GM23338 (cell line): ENCODE measurements around the gene HLA-DPA1.

Experiments
- EZH2phosphoT487 ChIP-seq: fragments of 200-600 bp; sonication (generic); IDR thresholded peaks from one replicate; pipeline ENCODE4 v1.8.1; 2018; ENCODE audit warnings: antibody characterized with exemption; ENCODE audit not compliant: unreplicated experiment
- TF ChIP-seq, protein P1 (sequence below), 2 experiments: fragments of 200-600 bp in 1 of 2; sonication (generic) in 1 of 2; conservative IDR thresholded peaks; 2 replicates each; pipeline versions ENCODE4 v1.5.1 to v1.6.1; 2016 to 2017; ENCODE audit warnings: antibody characterized with exemption in 2 of 2, low read depth in 2 of 2, mild to moderate bottlenecking in 2 of 2, moderate library complexity in 1 of 2

DNA sequence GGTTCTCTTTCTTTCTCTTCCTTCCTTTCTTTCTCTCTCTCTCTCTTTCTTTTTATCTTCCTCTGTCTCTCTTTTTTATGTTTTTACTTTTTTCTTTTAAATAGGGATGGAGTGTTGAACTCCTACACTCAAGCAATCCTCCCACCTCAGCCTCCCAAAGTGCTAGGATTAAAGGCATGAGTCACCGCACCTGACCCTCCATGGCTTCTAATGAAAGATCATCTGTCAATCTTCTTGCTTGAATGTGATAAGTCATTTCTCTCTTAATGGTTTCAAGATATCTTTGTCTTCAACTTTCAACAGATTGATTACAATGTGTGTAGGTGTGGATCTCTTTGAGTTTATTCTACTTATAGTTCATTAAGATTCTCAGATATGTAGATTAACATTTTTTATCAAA is 38.9 kb downstream of the HLA-DPA1 start:
- no peak for TF ChIP-seq EZH2phosphoT487
- TF ChIP-seq, protein P1, sequence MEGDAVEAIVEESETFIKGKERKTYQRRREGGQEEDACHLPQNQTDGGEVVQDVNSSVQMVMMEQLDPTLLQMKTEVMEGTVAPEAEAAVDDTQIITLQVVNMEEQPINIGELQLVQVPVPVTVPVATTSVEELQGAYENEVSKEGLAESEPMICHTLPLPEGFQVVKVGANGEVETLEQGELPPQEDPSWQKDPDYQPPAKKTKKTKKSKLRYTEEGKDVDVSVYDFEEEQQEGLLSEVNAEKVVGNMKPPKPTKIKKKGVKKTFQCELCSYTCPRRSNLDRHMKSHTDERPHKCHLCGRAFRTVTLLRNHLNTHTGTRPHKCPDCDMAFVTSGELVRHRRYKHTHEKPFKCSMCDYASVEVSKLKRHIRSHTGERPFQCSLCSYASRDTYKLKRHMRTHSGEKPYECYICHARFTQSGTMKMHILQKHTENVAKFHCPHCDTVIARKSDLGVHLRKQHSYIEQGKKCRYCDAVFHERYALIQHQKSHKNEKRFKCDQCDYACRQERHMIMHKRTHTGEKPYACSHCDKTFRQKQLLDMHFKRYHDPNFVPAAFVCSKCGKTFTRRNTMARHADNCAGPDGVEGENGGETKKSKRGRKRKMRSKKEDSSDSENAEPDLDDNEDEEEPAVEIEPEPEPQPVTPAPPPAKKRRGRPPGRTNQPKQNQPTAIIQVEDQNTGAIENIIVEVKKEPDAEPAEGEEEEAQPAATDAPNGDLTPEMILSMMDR (conservative IDR thresholded peaks at IDR 0.05; ENCODE audit: low read depth in 2 of 2) = no peak
